NCI-H2029 (cell line): ENCODE measurements around the gene MSH6.

ENCODE experiments used
- DNase-seq: peaks from one replicate; lab custom pipeline; 2025; lab: John Stamatoyannopoulos, UW

MSH6 gene

DNA sequence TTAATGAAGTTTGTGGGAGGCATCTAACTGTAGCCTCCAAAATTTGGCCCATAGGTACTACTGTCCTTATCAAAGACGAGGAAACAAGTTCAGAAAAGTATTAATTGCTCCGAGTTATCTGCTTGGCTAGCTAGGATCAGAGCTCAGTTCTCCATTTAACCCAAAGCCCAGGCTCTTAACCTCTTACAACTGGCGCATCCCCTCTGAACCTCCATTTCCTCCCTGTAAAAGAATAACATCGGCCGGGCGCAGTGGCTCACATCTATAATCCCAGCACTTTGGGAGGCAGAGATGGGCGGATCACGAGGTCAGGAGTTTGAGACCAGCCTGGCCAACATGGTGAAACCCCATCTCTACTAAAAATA is 3.5 kb upstream of the MSH6 start:
- no peak for DNase-seq

DNA sequence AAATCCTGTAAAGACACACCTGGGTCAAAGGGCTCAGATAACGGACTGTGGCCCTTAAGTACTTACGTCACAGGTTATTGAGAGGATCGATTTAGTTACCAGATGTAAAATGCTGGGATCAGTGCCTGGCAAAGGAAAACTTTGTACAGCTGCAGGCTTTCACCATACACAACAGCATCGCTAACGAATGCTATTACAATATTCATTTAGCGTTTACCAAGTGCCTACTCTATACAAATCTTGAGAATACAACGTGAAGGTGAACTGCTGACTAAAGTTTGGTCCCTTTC is 619 bp upstream of the MSH6 start:
- DNase-seq: no peak

DNA sequence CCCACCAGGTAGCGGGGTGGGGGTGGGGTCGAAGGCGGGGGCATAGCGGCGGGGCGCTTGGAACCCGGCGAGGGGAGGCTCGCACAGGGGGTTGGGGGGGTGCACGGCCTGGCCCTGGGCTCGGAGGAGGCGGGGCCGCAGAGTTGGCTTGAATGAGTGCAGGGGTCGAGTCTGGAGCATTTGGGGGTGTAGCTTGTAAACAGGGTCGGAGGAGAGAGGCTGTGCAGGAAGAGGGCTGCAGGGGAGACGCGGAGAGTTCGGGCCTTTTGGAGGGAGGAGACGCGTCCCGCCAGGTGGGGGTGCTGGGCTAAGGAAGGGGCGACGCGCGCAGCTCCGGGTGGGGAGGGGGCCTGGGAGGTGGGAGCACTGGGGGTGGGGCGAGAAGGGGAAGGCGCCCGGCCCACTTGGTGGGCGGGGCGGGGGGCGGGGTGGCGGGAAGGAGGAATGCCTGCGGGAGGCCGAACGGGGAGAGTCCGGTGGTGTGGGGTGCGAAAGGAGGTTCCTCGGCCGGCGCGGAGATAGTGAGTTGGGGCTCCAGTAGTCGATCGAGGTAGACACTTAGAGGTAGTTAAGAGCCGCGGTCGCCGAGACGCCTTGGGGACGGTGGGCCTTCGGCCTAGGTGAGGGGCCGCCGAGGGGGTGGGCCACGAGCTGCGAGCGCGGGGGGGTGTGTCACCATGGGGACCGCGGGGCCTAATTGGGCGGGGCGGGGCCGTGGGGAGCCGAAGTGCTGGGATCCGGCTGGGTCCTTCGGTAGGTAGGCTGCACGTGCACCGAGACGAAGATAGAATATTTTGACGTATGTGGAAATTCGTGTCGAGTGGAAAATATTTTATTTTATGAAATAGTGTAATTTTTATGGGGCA is 774 bp downstream of the MSH6 start:
- peak; percentile 58 for DNase-seq

DNA sequence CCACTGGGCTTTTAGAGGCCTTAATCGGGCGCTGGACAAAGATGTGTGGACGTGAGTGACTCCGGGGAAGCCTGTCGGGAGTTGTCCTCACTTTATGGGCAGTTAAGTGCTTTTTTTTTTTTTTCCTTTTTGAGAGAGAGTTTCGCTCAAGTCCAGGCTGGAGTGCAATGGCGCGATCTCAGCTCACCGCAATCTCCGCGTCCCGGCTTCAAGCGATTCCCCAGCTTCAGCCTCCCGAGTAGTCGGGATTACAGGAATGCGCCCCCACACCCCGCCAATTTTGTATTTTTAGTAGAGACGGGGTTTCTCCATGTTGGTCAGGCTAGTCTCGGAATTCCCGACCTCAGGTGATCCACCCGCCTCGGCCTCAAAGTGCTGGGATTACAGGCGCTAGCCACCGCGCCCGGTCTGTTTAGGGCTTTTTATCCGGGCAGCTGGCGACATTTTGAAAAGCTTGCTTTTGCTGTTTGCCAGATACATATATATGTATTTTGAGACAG is 1.5 kb downstream of the MSH6 start:
- DNase-seq: peak; percentile 40

DNA sequence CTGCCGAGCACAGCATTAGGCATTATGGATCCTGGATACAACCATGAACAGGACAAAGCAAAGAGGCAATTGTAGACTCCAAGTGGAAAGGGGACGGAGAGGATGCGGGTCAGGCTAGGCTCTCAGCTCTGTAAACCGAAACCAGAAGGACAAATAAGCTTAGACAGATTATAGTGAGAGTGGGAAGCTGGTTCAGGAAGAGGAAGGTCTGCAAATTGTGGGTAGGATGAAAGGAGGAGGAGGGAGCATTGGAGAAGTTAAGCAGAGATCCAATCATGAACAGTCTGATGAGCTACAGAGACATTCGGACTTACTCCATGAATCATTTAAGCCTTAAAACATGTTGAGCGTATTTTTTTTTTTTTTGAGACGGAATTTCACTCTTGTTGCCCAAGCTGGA is 3.0 kb downstream of the MSH6 start:
- peak; percentile 70 for DNase-seq

DNA sequence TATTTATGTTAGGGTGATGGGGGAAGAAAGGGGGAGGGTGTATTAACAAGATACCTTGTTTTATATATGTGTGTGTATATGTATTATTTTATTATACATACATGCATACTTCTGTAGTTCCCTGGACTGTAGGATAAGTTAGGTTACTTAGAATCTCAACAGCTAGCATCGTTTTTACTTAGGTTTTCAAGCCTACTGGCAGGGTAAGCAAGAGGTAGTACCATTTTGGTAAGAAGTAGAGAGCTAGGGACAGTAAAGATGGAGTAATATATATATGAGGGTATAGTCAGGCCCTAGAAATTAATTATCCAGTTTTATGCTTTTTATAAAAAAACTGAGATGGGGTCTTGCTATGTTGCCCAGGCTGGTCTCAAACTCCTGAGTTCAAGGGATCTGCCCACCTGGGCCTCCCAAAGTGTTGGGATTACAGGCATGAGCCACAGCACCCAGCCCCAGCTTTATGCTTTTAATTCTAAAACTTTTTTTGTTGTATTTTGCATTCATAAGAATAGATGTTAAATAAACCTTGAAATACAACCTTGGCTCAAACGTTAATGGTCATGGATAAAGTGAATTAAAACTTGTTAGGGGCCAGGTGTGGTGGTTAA is 13.2 kb downstream of the MSH6 start:
- DNase-seq: no peak

DNA sequence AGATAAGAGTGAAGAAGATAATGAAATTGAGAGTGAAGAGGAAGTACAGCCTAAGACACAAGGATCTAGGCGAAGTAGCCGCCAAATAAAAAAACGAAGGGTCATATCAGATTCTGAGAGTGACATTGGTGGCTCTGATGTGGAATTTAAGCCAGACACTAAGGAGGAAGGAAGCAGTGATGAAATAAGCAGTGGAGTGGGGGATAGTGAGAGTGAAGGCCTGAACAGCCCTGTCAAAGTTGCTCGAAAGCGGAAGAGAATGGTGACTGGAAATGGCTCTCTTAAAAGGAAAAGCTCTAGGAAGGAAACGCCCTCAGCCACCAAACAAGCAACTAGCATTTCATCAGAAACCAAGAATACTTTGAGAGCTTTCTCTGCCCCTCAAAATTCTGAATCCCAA is 15.7 kb downstream of the MSH6 start:
- DNase-seq: no peak

DNA sequence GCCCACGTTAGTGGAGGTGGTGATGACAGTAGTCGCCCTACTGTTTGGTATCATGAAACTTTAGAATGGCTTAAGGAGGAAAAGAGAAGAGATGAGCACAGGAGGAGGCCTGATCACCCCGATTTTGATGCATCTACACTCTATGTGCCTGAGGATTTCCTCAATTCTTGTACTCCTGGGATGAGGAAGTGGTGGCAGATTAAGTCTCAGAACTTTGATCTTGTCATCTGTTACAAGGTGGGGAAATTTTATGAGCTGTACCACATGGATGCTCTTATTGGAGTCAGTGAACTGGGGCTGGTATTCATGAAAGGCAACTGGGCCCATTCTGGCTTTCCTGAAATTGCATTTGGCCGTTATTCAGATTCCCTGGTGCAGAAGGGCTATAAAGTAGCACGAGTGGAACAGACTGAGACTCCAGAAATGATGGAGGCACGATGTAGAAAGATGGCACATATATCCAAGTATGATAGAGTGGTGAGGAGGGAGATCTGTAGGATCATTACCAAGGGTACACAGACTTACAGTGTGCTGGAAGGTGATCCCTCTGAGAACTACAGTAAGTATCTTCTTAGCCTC is 16.2 kb downstream of the MSH6 start:
- DNase-seq: no peak

DNA sequence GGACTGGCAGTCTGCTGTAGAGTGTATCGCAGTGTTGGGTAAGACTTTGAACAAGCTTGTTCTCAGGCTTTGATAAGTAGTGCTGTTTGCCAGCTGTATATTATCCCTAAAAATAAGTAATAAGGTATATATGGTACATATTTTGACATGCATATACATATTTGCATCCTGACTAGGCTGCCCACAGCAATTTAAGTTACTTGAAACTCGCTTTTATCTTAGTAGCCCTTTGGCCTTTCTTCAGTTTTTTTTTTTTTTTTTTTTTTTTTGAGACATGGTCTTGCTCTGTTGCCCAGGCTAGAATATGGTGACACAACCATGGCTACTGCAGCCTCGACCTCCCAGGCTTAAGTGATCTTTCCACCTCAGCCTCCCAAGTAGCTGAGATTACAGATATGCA is 18.2 kb downstream of the MSH6 start:
- DNase-seq: no peak

DNA sequence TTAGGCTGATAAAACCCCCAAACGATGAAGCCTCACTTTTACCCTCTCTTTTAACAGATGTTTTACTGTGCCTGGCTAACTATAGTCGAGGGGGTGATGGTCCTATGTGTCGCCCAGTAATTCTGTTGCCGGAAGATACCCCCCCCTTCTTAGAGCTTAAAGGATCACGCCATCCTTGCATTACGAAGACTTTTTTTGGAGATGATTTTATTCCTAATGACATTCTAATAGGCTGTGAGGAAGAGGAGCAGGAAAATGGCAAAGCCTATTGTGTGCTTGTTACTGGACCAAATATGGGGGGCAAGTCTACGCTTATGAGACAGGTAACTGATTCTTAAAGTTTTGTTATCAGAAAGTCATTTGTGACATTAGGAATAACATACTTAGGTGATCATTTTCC is 20.4 kb downstream of the MSH6 start:
- DNase-seq: no peak

DNA sequence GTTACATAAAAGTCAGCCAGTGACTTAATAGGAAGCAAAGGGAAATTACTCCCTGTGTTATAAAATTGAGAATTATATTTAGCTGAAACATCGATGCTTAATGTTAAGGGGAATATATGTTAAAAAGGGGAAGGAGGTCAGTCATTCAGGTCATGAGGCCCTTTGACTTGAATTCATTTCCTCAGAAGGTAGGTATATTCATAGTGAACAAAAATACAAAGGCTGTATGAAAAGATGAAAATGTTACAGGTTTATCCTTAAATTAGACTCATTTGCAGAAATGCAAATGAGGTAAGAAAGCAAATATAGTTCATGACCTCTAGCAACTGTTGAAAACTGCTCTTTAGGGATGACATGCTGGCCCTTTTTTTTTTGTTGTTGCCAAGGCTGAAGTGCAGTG is 20.8 kb downstream of the MSH6 start:
- DNase-seq: no peak

DNA sequence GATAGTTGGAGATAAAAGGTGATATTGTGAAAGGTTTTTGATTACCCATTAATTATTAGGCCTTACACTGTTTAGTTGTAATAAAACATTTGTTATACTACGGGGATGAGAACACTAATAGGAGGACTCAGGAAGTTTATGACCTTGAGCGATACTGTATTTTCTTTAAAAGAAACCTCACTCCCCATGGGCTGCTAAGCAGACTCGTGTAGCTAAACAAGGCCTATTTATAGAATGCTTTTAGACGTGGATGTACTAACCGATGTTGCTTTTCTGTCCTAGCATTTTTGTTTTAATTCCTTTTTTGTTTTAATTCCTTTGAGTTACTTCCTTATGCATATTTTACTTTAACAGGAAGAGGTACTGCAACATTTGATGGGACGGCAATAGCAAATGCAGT is 22.9 kb downstream of the MSH6 start:
- no peak for DNase-seq

DNA sequence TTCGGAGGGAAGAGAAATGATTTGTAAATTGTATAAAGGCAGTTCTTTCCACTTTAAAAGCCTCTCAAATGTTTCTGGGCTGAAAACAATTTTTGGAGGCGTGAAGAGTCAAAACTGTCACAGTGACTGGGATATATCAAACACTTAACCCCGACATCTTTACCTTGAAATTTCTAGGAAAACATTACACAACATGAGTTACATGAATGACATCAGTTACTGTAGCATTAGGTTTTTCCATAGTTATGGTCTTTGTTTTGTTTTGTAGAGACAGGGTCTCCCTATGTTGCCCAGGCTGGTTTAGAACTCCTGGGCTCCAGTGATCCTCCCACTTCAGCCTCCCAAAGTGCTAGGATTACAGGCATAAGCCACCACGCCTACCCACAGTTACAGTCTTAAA is 25.7 kb downstream of the MSH6 start:
- DNase-seq: no peak

DNA sequence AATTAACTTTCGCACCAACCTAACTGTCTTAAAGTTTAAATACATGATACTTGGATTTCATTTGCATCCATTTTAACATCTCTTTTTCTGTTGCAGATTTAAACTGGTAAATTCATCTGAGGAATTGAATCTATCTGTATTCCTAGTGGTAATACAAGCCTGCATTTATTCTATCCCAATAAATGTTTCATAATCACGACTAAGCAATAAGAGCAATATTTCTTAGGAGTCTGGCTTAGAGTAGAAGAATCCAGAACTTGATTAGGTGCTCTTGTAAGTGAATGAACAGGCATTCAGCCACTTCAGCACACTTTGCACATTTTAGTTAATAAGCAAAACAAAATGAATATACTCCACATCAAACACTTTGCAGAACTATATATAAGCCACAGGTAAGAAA is 27.0 kb downstream of the MSH6 start:
- no peak for DNase-seq

DNA sequence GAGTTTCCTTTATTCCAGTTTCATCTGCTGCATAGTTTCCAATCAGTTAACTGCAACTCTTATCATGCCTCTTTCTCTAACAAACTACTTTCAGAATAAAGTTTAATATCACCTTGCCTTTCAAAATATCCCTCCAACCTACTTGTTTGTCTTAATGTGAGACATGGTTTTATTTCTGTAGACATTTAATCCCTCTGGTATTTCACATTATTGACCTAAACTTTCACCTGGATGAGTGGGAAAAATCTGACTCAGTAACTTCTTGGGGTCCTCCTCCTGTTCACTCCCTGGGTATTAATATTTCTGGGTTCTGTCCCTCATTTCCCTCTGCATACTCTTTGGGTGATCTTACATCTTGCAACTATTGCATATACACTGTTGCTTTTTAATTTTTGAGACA is 27.9 kb downstream of the MSH6 start:
- no peak for DNase-seq

DNA sequence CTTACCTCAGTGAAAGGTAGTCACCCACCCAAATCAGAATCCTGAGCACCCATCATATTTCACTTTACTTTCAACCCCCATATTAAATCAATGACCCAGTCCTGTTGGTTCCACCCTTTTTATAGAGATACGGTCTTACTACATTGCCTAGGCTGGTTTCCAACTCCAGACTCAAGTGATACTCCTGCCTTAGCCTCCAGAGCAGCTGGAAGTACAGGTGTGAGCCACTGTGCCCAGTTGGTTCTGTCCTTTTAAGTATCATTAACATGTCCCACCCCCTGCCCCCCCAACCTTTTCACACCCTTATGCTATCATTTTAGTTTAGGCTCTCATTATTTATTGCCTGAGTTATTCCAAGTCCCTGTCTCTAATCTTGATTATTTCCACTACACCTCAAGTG is 28.7 kb downstream of the MSH6 start:
- DNase-seq: peak; percentile 1

DNA sequence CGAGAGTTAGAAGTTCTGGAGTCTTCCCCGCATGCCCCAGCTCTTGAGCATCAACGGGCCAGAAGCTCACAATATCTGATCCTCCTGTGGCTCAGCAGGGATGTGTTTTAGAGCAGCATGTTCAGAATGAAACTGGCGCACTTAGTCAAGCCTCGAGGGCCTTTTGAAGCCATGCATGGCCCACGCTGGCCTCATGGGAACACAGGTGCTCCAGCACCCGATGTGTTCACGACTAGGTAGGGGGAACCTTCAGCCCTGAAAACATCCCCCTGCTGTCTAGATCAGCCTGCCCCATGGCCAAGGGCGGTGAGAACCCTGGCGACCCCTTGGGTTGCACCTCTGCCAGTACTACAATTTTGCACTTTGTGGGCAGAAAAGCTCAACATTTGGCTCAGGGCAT is 32.8 kb downstream of the MSH6 start:
- no peak for DNase-seq

DNA sequence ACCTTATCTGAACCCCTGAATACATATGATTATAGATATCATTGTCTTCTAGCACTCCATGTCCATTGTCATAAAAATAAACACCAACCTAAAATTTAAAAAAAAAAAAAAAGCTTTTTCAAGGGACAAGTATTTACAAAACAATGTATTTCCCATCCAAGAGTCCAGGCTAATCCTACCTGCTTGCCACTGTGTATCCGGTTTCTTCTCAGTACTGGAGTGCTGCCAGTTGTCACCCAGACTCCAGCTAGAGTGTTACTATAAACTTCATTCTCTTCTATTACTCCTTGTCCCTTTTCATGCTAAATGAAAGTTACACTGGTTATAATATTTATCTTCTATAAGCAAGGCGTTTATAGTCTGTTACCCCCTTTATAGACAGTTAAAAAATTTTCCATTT is 35.8 kb downstream of the MSH6 start:
- DNase-seq: peak; percentile 3

DNA sequence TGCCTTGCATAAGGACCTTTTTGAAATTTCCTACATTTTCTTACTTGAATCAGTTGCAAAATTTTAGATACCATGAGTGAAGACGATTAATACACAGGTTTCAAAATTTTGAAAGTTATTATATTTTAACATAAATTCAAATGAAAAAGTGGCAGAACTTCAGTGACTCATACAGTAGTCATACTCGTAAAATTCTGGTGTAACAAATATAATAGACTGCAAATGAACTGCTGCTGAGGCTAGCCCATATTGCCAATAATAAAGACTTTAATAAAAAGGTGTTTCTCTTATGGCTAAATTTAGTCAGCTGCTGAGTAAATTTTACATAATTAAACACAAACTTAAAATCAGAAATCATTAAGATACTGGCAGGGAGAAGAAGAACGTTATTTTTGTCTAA is 36.9 kb downstream of the MSH6 start:
- no peak for DNase-seq

DNA sequence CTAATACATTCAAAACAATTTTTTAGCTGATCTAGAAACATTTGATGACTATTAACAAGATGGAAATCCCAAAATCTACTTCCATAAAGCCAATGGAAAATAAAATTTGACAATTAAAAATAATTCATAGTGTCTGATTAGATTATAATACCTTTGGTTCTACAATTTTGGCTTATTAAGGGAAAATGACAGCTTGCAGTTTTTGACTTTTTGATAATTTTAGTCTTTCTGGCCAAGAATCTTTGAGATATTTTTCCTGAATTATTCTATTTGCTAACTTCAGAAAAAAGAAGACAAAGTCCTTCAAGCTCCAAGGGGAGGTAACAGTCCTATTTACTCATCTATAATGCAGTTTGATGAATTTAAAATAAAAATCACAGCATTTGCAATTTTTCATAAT is 39.6 kb downstream of the MSH6 start:
- DNase-seq: no peak

DNA sequence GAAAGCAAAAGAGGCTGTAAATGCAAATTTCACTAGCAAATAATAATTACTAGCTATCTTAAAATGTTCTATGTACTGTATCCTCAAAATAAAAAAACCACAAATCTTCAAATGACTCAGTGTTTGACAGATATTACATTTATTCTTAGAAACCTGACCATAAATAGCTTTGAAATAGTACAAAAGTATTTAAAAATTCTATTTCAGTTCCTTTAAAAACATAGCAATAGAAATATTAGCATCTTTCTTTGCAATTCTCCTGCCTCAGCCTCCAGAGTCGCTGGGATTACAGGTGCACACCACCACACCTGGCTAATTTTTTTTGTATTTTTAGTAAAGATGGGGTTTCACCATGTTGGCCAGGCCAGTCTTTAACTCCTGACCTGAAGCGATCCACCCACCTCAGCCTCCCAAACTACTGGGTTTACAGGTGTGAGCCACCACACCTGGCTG is 50.6 kb downstream of the MSH6 start:
- DNase-seq: no peak

DNA sequence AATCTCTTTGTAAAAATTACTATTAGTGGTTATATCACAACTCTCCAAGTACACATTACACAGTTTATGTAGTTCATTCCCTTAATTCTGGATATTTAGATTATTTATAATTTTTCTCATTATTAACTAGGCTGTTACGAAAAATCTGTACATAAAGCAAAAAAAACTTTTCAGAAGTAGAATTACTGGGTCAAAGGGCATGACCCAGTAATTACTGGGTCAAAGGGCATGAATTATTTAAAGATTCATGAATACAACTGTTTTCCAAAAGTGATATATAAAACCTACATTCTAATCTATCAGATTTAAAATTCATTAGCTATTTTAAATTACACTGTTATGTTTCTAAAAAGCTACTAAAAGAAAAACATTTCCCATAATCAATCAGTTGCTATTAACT is 55.3 kb downstream of the MSH6 start:
- DNase-seq: no peak

DNA sequence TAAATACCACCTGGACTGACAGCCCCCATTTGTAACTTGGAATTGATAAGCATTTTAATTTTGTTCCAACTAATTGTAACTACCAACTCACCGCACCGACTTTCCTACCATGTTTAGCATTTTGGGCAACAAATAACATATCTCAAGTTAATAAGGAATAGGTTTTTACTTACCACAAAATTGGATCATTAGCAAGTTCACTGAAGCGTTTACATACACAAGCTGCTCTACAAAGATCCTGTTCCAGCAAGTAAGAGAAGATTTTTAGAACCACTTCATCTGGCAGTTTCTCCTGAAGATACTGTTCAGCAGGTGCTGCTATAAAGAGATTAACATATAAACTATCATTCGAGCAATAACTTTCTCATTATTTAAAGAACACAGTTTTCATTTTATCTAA is 55.7 kb downstream of the MSH6 start:
- no peak for DNase-seq

DNA sequence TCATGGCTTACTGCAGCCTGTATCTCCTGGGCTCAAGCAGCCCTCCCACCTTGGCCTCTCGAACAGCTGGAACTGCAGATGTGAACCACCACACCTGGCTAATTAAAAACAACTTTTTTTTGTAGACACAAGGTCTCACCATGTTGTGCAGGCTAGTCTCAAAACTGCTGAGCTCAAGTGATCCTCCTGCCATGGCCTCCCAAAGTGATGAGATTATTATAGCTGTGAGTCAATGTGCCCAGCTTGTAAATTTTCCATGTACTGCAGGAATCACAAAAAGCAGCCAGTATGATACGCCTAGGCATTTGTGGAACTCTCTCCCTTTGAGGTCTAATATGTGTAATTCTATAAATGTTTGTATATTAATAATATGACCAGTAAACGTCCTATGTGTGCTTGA is 59.9 kb downstream of the MSH6 start:
- DNase-seq: no peak
